ENCODE data around the gene DCTN3.

DCTN3 gene

DNA sequence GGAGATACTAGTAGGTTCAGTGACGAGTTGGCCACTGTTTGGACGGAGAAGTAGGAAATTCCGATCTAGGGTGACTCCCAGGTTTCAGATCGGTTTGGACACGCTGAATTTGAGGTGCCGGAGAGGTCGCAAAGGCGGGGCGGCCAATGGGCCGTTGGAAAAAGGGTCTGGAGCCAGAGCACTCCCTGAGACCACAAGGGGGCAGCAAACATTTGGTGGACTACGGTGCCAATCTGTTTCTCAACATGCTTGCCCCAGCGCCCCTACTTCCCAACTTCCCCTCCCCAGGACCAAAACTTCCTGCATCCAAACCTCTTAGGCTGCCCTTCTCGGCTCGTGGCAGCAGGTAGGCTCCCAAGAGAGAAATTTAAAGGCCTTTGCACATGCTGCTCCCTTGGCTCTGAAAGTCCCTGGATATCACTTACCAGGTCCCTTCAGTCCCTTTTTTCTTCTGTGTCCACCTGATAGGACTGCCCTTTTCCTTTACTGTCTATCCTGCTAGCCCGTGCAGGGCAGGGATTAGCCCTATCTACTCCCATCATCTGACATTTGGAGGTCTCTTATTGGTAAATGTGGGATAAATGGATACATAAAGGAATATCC, 7.4 kb downstream of the DCTN3 start:
- ChIA-PET CTCF (interaction anchor here (0.6 to 1.6 kb wide), 5 partner anchors 8 to 166 kb away, joined by 3 to 12 read pairs (median 3); partner anchors contain the start of gene DCTN3), POLR2A (ENCODE audit: low non-redundant PET) (no interaction called here)
- DNase-seq (ENCODE audit: low spot score) = peak; percentile 92
- peak overlapping the region; percentile 95 for H3K27ac ChIP-seq
- TF ChIP-seq, protein P1, sequence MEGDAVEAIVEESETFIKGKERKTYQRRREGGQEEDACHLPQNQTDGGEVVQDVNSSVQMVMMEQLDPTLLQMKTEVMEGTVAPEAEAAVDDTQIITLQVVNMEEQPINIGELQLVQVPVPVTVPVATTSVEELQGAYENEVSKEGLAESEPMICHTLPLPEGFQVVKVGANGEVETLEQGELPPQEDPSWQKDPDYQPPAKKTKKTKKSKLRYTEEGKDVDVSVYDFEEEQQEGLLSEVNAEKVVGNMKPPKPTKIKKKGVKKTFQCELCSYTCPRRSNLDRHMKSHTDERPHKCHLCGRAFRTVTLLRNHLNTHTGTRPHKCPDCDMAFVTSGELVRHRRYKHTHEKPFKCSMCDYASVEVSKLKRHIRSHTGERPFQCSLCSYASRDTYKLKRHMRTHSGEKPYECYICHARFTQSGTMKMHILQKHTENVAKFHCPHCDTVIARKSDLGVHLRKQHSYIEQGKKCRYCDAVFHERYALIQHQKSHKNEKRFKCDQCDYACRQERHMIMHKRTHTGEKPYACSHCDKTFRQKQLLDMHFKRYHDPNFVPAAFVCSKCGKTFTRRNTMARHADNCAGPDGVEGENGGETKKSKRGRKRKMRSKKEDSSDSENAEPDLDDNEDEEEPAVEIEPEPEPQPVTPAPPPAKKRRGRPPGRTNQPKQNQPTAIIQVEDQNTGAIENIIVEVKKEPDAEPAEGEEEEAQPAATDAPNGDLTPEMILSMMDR (conservative IDR thresholded peaks at IDR 0.05; ENCODE audit: low read depth) = peak; percentile 99

DNA sequence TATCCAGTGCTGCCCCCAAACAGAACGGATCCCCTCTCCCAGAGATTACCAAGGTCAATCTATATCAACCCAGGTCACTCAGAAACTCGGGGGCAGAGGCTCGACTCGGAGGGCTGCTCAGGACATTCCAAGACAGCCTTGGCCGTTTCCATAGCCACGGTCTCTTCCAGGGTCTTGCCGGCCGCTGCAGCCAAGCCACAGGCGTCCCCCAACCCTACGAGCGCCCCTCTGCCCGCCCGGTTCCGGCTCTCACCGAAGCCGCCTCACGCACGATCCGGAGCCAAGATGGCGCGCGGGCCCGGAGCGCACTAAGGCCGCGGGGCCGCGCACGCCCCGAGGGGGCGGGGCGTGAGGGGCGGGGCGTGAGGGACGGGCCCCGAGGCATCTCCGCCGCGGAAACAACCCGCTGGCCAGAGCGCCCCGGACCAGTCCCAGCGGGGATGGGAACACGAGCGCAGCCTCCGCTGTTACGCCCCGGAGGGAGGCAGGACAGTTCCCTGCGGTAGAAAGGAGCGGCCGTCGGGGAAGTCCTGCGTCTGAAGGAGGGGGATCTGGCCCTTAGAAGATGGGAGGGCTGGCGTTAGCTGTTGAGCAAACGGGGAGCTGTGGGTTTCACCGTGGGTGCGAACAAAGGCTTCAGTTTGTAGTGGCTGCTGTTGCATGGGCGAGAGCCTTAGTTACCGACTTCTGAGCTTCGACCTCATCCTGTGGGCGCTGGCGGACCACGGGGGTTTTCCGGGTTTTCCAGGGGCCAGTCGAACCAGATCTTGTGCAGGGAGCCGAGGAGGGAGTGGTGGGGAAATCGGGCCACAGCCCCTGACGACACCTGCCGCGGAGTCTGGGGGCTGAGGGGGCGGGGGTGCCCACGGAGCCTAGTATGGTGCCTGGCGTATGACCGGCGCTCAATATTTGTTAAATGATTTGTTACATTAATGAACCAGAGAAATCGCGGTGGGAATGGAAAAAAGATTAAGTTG, 8.2 kb downstream of the DCTN3 start, which contains the start of gene RPP25L:
TSS of gene RPP25L (minus strand) at position 287 of the 977 bp plus-strand sequence. CDS start 801 bp downstream, outside the sequence.
- peak; percentile 94 for DNase-seq (ENCODE audit: low spot score)
- ChIA-PET POLR2A (ENCODE audit: low non-redundant PET) (interaction anchor here (0.6 kb wide), 1 partner anchor 123 kb away, joined by 3 read pairs; no protein-coding TSS in a partner anchor), CTCF (interaction anchor here (0.6 to 1.6 kb wide), 3 partner anchors 8 to 69 kb away, joined by 3 to 4 read pairs (median 3); partner anchors contain the start of gene DCTN3)
- peak within 1 kb of the TSS; percentile 95 for H3K27ac ChIP-seq
- TF ChIP-seq, protein P1 (conservative IDR thresholded peaks at IDR 0.05; ENCODE audit: low read depth) = no peak

DNA sequence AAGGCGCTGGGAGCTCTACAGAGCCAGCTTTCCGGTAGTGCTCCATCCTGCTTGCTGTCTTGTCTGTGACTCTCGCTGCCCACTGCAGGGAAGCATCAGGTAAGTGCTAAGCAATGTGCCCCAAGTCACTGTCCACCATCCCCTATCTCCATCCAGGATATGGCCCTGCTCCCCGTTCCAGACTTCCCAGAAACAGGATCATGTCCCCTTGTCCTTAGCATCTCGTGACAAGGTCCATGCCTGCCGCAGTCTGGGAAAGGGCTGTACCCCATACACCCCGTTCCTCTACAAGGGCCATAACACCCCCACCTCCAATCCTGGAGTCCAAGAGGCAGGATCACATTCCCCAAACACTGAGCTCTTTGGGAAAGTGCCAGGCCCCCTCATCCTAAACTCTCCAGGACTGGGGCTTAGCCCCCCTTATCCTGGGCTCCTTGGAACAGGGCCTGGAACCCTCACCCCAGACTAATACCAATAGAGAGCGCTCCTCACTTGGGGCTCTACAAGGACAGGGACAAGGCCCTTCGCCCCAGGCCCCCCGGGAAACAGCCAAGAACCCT, 9.0 kb downstream of the DCTN3 start:
- ChIA-PET POLR2A (ENCODE audit: low non-redundant PET) (interaction anchor here (0.6 to 0.9 kb wide), 2 partner anchors 35 to 123 kb away, joined by 3 read pairs; partner anchors contain the start of gene GALT), CTCF (interaction anchor here (0.6 kb wide), 1 partner anchor 9 kb away, joined by 3 read pairs; no protein-coding TSS in a partner anchor)
- TF ChIP-seq, protein P1 (conservative IDR thresholded peaks at IDR 0.05; ENCODE audit: low read depth) = no peak
- no peak for DNase-seq (ENCODE audit: low spot score)
- peak overlapping the region; percentile 95 for H3K27ac ChIP-seq

DNA sequence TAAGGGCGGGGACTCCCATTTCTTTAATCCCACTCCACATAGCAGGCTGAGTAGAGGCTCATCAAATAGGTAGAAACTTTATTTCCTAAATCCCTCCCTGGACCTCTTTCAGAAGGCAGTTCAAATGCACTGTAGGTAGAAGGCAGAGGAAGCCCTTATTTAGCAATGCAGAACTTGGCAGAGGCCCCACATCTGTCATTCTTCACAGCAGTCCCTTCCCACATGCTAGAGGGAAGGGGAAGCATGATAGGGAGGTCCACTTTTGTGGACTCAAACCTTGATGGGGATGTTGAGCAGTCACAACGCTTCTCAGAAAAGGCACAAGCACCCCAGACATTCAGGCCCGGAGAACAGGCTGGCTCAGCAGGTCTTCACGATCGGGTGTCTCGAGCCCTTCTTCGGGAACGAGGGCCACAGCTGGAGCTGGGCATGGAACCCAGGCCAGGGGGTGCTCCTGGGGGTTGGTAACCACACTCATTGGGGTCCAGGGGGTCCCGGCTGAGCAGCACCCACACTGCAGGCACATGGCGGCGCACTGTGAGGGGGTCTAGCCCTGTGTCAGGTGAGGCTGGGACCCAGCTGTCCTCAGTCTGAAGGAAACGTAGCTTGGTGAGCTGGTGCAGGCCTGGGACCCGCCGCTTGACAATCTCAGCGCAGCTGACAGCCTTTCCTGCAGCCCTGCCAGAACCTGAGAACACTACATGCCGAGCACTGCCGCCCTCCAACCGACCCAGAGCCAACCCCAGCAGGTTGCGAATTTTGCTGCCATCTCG, 9.7 kb downstream of the DCTN3 start:
- peak overlapping the region; percentile 95 for H3K27ac ChIP-seq
- ChIA-PET POLR2A (ENCODE audit: low non-redundant PET) (interaction anchor here (0.9 kb wide), 1 partner anchor 36 kb away, joined by 3 read pairs; the partner anchor contains the start of gene GALT), CTCF (interaction anchor here (0.6 kb wide), 1 partner anchor 8 kb away, joined by 3 read pairs; no protein-coding TSS in a partner anchor)
- TF ChIP-seq, protein P1 (conservative IDR thresholded peaks at IDR 0.05; ENCODE audit: low read depth) = no peak
- DNase-seq (ENCODE audit: low spot score) = no peak

DNA sequence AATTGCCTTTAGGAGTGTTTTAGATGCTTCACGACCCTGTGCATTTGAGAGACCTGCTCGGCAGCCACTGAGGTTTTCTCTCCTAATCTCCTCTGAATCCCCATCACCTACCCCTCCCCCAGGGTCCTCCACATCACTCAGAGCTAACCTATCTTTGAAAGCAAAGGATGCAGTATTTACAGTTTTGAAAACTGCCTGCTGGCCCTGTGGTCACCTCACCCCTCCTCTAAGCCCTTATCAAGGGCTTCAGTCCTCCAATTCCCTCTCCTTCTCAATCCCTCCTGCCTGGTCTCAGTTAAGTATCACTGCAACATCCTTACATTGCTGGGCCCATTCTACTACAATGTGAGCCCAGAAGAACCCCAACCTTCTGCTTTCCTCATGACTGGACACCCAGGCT, 13.0 kb downstream of the DCTN3 start:
- no peak for DNase-seq (ENCODE audit: low spot score)
- no peak overlapping the region for H3K27ac ChIP-seq
- POLR2A ChIA-PET (ENCODE audit: low non-redundant PET) = no interaction called here
- CTCF ChIA-PET = no interaction called here
- TF ChIP-seq, protein P1 (conservative IDR thresholded peaks at IDR 0.05; ENCODE audit: low read depth) = no peak

Measured in RWPE1 (cell line).